Measurements from ENCODE around the gene DTNB. TPM values are rescaled to one million over a fixed set of nuclear protein-coding genes. Genes with fewer than 3 reads are reported as not detected.

Gene DTNB
- total and polyA plus RNA-seq, 2 donors (not counting 1 experiment from before 2014, with no cell fraction given), result 25.7 to 37.3 TPM

DNA sequence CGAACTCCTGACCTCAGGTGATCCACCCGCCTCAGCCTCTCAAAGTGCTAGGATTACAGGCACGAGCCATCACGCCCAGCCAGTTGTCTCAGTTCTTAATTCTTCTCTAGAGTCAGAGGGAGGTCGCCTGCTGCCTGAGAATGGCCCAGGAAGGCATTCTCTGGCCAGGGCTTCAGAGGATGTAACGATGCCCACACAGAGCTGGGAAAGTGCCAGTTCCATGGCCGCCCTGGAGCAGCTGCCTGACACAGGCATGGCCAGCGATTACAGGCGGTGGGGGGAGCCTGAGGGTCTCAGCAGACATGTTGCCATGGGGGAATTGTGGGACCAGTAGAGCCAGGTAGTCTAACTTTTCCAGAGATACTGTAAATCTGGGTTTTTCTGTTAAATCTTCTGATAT is 306.1 kb downstream of the DTNB start:
- intact Hi-C loops (cut with micrococcal nuclease), result loop anchor here (10.0 kb wide), 1 partner anchor 202 kb away; the partner anchor contains the start of gene POMC
- H3K4me1 ChIP-seq (ENCODE audit: control insufficient read depth in 2 of 2, insufficient read depth in 2 of 2, low read length in 2 of 2), result peaks cover 4 to 12% of the 10 kb centered on the region in 2 donors
- no peaks in the 10 kb centered on the region for H3K9me3 Mint-ChIP-seq (ENCODE audit: insufficient read depth)
- H4K20me1 ChIP-seq (ENCODE audit: control insufficient read depth, insufficient read depth, low read length, poor library complexity, severe bottlenecking), result no peaks in the 10 kb centered on the region
- no peak overlapping the region for H3K27ac Mint-ChIP-seq
- DNase-seq, result no peak
- H3K36me3 ChIP-seq (replicated peaks in 1 of 2; ENCODE audit: control extremely low read depth in 1 of 2, control insufficient read depth in 1 of 2, extremely low read depth in 1 of 2, insufficient read depth in 2 of 2, low read length in 1 of 2), result no peaks in the 10 kb centered on the region
- H3K27me3 ChIP-seq (replicated peaks in 1 of 4; ENCODE audit: control extremely low read depth in 1 of 4, control insufficient read depth in 3 of 4, insufficient read depth in 4 of 4, low read length in 3 of 4), result no peaks in the 10 kb centered on the region
- H3K9me3 ChIP-seq (ENCODE audit: control extremely low read depth in 1 of 3, control insufficient read depth in 2 of 3, insufficient read depth in 1 of 3, low read length in 2 of 3), result no peaks in the 10 kb centered on the region
- TF ChIP-seq, protein P1, sequence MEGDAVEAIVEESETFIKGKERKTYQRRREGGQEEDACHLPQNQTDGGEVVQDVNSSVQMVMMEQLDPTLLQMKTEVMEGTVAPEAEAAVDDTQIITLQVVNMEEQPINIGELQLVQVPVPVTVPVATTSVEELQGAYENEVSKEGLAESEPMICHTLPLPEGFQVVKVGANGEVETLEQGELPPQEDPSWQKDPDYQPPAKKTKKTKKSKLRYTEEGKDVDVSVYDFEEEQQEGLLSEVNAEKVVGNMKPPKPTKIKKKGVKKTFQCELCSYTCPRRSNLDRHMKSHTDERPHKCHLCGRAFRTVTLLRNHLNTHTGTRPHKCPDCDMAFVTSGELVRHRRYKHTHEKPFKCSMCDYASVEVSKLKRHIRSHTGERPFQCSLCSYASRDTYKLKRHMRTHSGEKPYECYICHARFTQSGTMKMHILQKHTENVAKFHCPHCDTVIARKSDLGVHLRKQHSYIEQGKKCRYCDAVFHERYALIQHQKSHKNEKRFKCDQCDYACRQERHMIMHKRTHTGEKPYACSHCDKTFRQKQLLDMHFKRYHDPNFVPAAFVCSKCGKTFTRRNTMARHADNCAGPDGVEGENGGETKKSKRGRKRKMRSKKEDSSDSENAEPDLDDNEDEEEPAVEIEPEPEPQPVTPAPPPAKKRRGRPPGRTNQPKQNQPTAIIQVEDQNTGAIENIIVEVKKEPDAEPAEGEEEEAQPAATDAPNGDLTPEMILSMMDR (IDR thresholded peaks at IDR 0.05), result no peak
- no peak for TF ChIP-seq EZH2 (IDR thresholded peaks at IDR 0.05; ENCODE audit: borderline replicate concordance, insufficient read depth, low read depth, low read length, poor library complexity, severe bottlenecking)
- CTCF ChIA-PET, result interaction anchor here (7.3 kb wide), 1 partner anchor 9 kb away, joined by 109 read pairs; no protein-coding TSS in a partner anchor
- no peak overlapping the region for H2AFZ ChIP-seq (ENCODE audit: insufficient read depth, low read depth, low read length, poor library complexity, severe bottlenecking)
- no peak overlapping the region for H3K27ac ChIP-seq (ENCODE audit: low read length in 2 of 2)
- peaks cover 24% of the 10 kb centered on the region for H3K4me1 Mint-ChIP-seq
- no peak for ATAC-seq (ENCODE audit: low read depth)
- H3K4me3 ChIP-seq (ENCODE audit: control extremely low read depth in 1 of 5, extremely low read depth in 1 of 5, insufficient read depth in 1 of 5, low read depth in 2 of 5, low read length in 4 of 5), result no peak overlapping the region
- H3K9ac ChIP-seq (ENCODE audit: low read length), result no peak overlapping the region
- H3K4me2 ChIP-seq (replicated peaks; ENCODE audit: low read depth, low read length, poor library complexity, severe bottlenecking), result no peak overlapping the region
- no peaks in the 10 kb centered on the region for H3K27me3 Mint-ChIP-seq
- no peaks in the 10 kb centered on the region for H3K79me2 ChIP-seq (ENCODE audit: control insufficient read depth, insufficient read depth, low read length)
- no peak overlapping the region for H3K4me3 Mint-ChIP-seq
- 95% methylated on average over 8 of the region's 9 CpGs for WGBS (ENCODE audit: insufficient coverage)
- POLR2A ChIA-PET, result no interaction called here

DNA sequence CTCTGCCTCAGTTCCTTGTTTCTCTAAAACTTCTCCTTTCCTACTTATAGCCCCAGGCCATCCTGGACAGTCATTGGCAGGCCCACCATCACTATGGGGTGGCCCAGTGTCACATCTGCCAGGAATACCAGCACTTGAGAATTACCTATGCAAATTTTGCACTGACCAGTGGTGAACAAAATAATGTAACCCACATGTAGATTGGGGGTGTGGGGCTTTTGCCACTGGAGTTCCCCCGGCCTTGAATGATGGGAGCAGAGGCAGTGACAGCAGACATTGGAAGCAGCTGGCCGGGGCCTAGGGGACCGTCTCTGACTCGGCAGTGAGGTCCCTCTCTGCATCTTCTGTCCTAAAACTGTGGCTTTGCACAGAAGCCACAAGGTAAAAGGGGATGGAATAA is 306.7 kb downstream of the DTNB start:
- no peak for ATAC-seq (ENCODE audit: low read depth)
- 77% methylated on average over 4 of the region's 4 CpGs for WGBS (ENCODE audit: insufficient coverage)
- H3K9ac ChIP-seq (ENCODE audit: low read length), result no peak overlapping the region
- no peak for DNase-seq
- no peak overlapping the region for H3K27ac Mint-ChIP-seq
- H3K27ac ChIP-seq (ENCODE audit: low read length in 2 of 2), result no peak overlapping the region
- no peaks in the 10 kb centered on the region for H3K27me3 Mint-ChIP-seq
- POLR2A ChIA-PET, result interaction anchor here (0.7 kb wide), 1 partner anchor 184 kb away, joined by 3 read pairs; no protein-coding TSS in a partner anchor
- H3K4me2 ChIP-seq (replicated peaks; ENCODE audit: low read depth, low read length, poor library complexity, severe bottlenecking), result no peak overlapping the region
- CTCF ChIA-PET, result interaction anchor here (7.3 kb wide), 1 partner anchor 10 kb away, joined by 109 read pairs; no protein-coding TSS in a partner anchor
- no peaks in the 10 kb centered on the region for H3K27me3 ChIP-seq (replicated peaks in 1 of 4; ENCODE audit: control extremely low read depth in 1 of 4, control insufficient read depth in 3 of 4, insufficient read depth in 4 of 4, low read length in 3 of 4)
- TF ChIP-seq, protein P1 (IDR thresholded peaks at IDR 0.05), result no peak
- TF ChIP-seq EZH2 (IDR thresholded peaks at IDR 0.05; ENCODE audit: borderline replicate concordance, insufficient read depth, low read depth, low read length, poor library complexity, severe bottlenecking), result no peak
- no peaks in the 10 kb centered on the region for H4K20me1 ChIP-seq (ENCODE audit: control insufficient read depth, insufficient read depth, low read length, poor library complexity, severe bottlenecking)
- H3K4me1 Mint-ChIP-seq, result peaks cover 28% of the 10 kb centered on the region
- intact Hi-C loops (cut with micrococcal nuclease), result loop anchor here (10.0 kb wide), 1 partner anchor 202 kb away; the partner anchor contains the start of gene POMC
- no peak overlapping the region for H3K4me3 ChIP-seq (ENCODE audit: control extremely low read depth in 1 of 5, extremely low read depth in 1 of 5, insufficient read depth in 1 of 5, low read depth in 2 of 5, low read length in 4 of 5)
- H2AFZ ChIP-seq (ENCODE audit: insufficient read depth, low read depth, low read length, poor library complexity, severe bottlenecking), result no peak overlapping the region
- H3K9me3 Mint-ChIP-seq (ENCODE audit: insufficient read depth), result no peaks in the 10 kb centered on the region
- H3K36me3 ChIP-seq (replicated peaks in 1 of 2; ENCODE audit: control extremely low read depth in 1 of 2, control insufficient read depth in 1 of 2, extremely low read depth in 1 of 2, insufficient read depth in 2 of 2, low read length in 1 of 2), result no peaks in the 10 kb centered on the region
- H3K9me3 ChIP-seq (ENCODE audit: control extremely low read depth in 1 of 3, control insufficient read depth in 2 of 3, insufficient read depth in 1 of 3, low read length in 2 of 3), result no peaks in the 10 kb centered on the region
- H3K4me3 Mint-ChIP-seq, result no peak overlapping the region
- H3K79me2 ChIP-seq (ENCODE audit: control insufficient read depth, insufficient read depth, low read length), result peaks cover 2% of the 10 kb centered on the region
- H3K4me1 ChIP-seq (ENCODE audit: control insufficient read depth in 2 of 2, insufficient read depth in 2 of 2, low read length in 2 of 2), result peaks cover 6 to 15% of the 10 kb centered on the region in 2 donors

All from B cell (primary cell).